ENCODE data around the gene SRP14.

The SRP14 gene

DNA sequence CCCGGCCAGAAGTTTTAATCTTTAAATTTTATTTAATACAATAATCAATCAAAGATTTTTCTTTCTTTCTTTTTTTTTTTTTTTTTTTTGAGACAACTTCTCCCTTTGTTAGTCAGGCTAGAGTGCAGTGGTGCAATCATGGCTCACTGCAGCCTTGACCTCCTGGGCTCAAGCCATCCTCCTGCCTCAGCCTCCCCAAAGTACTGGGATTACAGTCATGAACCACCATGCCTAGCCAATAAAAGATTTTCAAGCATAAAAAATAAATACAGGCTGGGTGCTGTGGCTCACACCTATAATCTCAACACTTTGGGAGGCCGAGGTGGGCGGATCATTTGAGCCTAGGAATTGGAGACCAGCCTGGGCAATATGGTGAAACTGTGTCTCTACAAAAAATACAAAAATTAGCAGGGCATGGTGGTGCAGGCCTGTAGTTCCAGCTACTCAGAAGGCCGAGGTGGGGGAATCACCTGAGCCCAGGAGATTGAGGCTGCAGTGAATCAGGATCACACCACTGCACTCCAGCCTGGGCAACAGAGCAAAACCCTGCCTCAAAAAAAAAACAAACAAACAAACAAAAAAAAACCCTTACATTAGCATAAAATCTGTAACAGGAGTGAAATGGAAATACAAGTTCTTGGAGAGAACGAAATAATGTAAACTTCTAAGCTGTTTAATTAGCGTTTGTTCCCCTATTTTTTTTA is 29.1 kb upstream of the SRP14 start:
- DNase-seq (ENCODE audit: low spot score), result no peak

DNA sequence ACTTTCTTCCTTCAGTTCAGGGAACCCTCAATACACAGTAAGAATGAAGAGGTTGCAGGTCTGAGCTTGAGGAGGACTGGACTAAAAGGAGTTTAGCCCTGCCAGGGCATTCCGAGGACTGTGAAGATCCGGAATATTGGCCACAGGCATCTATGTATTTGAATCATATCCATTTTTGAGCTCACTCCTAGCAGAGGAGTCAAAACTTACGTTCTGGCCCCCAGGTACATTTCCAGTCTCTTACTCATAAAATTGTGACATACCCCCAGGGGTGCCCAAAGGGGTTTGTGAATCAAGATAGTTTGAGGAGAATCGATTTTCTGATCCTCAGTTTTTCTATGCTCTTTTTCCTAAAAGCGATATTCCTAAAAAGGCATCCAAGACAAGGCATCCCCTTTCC is 27.6 kb upstream of the SRP14 start:
- DNase-seq (ENCODE audit: low spot score), result no peak

DNA sequence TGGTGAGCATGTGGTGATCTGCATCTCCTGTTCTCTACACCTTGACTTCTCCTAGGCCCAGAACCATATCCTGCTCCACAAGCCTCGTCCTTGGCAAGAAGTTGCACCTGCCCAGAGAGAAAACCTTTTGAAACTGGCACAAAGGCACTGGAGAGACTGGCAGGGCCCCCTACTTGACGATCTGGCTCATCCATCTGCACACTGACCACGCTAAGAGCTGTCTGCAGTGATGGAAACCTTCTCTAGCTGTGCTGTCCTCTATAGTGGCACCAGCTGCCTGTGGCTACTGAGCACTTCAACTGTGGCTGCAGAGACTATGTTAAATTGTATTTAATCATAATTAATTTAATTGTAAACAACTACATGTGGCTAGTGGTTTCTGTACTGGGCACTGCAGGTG is 26.2 kb upstream of the SRP14 start:
- no peak for DNase-seq (ENCODE audit: low spot score)

DNA sequence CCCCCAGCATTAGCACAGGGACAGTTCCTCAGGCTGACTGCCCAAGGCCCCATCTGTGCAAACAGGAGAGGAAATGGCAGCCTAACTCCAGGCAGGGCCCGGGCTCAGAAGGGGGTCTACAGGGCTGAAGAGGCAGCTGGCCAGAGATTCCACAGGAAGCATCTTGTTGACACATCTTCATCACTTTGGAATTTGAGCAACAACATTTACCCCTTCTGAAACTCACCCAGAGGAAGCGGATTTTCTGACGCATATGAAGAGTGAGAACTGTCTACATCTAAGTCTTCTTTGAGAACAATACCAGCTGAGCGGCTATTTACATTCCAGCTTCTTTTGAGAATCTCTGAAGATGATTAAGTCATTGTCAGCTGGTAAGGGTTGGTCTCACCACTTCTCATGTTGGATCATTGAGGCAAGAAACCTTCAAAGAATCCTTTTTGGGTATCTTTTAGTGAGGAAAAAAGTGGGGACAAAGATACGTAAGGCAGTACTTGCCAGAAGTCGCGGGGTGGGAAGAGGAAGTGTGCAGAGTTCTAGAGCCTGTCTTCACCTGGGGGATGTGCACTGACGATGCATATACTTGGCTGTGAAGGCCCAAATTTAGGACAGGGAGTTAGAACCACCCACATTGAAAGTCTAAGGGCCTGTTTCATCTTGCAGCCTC is 25.4 kb upstream of the SRP14 start:
- no peak for DNase-seq (ENCODE audit: low spot score)

DNA sequence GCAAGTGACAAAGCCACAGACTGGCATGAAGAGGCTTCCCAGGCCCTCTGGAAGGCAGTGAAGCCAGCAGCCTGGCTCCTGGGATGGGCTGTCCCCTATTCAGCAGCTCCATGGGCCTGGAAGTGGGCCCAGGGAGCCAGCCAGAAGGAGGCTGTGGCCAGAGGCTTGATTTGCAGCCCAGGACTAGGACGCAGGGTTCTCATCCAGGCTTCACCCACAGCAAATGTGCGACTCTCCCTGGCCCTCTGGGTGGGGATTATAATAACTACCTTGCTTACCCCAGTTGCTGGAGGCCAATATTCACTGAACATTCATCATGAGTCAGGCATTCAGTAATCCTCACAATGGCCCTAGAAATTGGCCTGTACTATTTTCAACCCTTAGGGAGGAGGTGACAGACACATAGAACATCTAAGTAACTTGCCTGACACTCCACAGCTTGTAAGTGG is 24.6 kb upstream of the SRP14 start:
- no peak for DNase-seq (ENCODE audit: low spot score)

DNA sequence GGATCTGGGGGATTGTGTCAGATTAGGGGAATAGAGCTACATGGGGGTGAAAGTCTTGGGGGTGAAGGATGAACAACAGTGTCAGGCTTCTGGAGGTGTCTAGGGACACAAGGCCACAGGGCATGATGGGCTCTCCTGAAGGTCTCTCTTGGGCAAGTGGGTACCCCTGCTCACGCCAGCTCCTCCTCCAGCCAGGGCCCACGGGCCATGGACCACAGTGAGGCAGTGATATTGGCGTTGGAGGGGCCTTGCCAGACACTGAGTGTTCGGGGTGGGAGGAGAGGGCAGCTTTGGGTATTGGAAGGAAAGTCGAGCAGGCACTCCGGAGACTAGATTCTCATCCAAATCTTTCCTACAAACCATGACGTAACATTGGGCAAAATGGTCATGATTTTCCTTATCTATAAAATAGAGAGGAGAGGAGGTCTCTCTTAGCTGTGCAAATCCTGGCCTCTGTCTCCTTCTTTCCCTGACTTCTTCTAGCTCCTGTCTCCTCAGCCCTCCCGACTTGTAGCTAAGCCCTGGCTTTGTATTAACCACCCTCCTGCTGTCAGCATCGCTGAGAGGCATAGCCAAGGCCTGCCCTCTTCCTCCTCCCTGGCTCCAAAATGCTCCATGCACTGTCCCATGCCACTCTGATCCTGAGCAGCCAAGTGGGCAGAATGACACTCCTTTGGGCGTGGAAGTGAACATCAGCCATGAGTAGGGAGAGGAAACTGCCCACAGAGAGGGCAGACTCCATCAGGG is 24.0 kb upstream of the SRP14 start:
- DNase-seq (ENCODE audit: low spot score), result no peak

DNA sequence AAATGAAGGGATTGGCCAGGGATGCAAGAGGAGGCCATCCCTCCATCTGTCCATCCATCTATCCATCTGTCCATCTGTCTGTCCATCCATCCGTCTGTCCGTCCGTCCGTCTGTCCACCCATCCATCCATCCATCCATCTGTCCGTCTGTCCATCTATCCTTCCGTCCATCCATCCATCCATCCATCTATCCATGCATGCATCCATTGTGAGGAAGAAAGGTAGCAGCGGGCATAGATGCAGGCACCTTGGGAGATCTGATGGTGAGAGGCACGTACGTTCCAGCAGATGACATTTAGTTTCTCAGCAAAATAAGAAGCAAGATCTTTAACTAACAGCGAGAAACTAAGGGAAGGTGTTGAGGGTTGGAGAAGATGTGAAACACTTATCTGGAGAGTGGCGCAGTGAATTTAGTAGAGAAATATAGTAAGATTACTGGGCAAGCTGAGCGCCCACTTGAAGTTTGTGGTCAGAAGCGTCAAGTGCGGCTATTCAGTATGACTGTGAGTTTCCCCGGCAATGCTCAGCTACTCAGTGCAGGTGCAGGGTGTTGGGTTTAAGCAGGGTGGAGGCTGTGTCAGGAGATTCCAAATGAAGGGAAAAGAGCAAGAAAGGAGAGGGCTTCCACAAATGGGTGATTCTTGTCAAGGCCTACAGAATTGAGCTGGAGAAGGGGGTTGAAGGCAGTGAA is 22.4 kb upstream of the SRP14 start:
- no peak for DNase-seq (ENCODE audit: low spot score)

DNA sequence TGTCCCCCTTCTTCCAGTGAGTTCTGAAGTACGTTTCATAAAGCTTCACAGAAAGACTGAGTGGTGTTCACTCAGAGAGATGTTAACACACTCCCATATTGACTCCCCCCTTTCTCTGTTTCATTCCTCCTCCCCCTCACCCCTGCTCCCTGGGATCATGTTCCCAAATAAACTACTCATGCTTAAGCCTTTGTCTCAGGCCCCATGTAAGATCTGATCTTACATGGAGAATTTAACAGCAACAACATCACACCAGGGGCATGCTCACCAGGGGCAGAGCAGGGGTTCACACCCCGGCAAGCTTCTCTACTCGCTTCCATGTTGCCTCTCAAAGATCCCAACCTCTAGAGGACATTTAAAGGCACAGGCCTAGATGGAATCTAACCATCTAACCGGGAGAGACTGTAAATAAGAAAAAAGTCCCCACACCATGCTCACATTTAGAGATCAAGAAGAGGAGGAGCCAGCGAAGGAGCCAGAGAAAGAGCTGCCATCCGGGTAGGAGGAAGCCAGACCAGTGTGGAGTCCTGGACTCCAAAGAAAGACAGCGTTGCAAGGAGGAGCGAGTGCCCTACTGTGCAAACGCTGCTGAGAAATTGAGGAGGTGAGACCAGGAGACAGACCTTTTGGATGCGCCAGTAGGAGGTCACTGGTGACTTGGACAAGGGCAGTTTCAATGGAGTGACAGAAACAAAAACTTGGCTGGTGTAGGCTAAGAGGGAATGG is 21.4 kb upstream of the SRP14 start:
- no peak for DNase-seq (ENCODE audit: low spot score)

DNA sequence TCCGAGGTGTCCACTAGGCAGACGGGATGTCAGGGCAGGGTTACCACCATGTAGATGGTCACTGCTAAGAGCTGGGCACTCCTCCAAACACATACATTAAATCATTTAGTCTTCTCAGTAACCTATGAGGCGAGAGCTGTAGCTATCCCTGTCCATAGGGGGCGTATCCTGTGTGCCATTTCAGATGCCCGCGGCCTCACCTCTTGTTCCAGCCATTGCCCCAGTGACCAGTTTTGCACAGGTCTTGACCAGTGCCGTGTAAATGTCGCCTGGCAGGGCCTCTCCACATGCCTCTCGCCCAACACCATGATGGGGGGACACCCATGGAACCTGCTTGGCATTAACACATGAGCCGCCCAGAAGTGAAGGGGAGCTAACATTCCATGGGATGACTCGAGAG is 20.8 kb upstream of the SRP14 start:
- no peak for DNase-seq (ENCODE audit: low spot score)

DNA sequence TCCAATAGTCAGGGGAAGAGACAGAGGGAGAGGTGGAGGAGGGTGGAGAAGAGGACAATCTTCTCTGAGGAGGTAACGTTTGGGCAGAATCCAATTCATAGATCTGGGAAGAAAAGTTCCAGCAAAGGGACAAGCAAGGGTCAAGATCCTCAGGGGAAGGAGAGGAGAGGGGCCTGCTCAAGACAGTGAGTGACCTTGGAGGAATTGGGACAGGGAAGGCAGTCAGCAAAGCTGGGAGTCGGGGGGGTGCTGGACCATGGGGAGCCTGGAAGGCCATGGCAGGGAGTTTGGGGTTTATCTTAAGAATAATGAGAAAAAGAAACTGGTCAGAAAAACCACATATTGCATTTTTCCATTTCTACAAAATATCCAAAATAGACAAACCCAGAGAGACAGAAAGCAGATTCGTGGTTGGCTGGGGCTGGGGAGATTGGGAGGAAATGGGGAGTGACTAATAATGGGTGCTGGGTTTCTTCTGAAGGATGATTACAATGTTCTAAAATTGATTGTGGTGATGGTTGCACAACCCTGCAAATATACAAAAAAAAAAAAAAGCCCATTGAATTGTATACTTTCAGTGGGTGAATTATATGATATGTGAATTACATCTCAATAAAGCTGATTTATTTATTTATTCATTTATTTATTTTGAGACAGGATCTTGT is 19.6 kb upstream of the SRP14 start:
- DNase-seq (ENCODE audit: low spot score), result no peak

DNA sequence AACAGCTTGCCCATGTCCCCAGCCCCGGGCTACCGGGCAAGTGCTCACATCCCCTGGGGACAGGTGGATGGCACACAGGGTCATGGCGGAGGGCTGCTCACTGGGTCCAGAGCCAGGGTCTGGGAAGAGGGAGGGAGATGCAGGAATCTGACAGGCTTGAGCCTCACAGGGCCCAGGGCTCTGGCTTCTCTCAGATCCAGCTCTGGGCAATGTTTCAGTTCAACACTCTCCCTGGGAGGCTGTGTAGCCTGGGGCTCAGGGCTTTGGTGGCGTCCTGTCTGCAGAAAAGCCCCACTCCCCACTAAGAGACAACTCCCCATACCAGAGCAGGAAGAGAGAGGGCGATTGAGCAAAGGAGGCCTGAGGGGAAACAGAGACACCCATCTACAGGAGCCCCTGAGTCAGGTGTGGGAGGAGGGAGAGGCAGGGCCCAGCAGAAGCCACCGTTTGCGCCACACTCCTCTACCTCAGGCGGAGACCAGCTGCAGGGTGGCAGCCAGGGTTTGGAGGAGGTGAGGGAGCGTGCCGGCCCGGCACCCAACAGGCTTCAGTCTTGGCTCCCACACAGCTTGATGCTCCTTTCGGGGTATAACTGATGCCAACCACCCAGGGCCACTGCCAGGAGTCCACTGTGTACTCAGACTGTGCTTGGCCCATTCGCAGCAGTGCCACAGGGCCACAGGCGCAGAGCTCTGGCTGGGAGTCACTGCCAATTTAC is 16.8 kb upstream of the SRP14 start:
- DNase-seq (ENCODE audit: low spot score), result no peak

DNA sequence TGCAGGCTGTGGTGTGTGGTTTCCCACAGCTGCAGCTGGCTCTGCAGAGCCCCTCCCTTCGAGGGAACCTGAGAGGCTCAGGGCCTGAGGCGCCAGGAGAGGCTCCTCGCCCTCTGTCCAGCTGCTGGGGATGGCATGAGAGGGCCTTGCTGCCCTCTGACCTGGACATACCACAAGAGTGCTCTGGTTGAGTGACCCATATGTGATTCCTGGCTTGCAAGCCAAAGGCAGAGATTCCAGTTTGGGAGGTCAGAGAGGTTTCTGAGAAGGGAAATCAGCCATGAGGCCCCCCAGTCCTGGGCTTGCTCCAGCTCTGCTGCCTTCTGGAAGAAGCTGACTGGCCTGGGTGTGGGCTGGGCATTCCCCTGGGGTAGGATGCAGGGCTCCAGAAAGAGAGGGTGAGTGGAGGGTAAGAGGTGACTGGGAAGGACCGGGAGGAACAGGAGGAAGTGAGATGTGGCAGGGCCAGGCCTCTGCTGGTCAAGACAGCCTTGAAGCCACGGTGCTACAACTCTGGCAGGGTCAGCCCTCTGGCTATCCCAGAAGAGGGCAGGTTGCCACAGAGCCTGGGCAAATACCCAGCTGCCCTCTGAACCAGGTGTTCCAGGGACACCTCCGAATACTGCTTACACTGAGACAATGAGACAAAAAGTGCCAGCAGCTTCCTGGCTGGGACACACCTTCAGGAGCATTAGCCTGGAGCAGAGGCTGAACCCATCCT is 16.0 kb upstream of the SRP14 start:
- no peak for DNase-seq (ENCODE audit: low spot score)

DNA sequence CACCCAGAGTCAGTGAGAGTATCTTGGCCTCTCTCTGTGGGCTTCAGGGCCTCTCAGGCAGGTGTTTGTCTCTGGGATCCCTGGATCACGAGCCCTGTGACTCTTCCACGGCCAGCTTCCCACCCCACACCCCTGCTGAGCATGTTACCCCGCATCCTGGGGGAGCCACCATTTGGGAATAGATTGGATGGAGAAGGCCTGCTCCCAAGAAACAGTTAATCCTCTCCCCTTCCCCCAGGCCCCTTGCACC is 15.5 kb upstream of the SRP14 start:
- no peak for DNase-seq (ENCODE audit: low spot score)

DNA sequence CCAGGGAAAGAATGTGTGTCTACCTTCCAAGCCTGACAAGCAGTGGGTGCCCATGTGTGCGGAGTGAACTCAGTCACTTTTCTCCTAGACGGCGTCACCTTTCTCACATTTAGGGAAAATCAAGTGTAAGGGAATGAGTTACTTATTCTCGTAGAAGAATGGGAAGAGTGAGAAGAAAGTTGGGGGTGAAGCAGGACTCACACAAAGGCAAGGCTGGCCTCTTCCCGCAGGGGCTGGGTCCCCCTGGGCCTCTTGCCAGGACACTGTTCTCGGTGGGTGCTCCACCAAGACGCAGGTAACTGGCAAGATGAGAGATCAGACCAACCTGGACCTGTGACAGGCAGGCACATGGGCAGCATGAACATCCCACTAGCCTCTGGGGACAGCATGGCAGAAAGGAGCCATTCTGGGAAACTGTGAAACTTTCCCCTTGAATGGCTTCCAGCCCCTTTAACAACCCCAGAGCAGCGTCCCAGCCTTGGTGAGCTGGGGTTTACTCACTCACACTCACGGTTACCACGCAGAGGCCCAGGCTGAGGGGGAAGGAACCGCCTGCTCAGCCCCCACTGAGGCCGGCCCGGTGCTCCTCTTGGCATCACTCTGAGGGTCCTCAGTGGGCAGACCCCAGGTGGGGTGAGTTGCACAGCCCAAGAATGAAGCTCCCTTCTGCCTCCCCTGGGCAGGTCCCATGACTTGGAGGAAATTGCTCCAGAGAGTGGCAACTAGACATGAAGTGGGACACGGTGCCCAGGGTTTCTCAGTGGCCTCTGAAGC is 15.0 kb upstream of the SRP14 start:
- DNase-seq (ENCODE audit: low spot score), result no peak

DNA sequence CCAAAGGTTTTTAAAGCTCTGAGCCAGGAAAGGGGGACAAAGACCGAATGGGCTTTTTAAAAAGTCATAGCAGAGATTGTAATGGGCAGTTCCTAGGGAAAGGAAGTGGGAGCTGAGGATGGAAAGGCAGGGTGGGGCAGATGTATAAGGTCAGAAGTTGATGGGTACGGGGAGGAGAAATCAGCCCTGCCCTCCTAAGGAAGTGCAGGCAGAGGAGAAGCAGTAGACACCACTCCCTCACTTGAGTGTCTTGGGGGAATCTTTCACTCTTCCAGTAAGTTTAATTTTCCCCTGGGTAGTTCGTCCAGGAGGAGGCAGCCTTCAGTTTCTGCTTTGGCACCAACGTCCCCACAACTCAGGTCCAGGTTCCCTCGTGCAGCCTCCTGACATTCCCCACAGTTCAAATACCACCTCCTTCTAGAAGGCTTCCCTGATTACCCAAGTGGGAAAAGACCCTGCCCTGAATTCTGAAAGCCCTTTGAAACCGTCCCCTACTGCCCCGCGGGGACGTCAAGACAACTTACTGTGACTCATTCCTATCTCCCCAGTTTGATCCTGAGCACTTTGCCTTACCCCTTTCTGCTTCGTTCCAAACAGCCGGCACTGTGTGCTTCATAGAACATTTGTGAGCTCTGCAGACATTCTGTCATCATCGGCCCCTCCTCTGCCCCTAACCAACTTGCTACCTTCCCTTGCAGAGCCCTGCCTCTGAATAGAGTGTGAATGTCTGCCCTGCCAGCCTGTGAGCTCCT is 14.3 kb upstream of the SRP14 start:
- no peak for DNase-seq (ENCODE audit: low spot score)

DNA sequence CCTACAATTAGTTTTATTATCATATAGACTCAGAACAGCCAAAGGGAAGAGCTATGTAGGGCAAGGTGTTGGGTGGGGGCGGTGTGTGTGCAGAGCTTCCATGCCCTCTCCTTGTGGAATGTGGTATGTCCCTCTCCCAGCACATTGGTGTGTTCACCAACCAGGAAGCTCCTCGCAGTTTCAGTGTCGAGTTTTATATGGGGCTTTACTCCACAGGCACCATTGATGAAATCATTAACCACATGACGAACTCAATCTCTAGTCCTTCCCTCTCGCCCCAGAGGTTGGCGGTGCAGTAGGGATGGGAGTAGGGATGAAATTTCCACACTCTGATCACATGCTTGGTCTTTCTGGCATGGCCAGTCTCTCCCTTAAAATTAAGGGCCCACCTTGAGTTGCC is 13.6 kb upstream of the SRP14 start:
- no peak for DNase-seq (ENCODE audit: low spot score)

DNA sequence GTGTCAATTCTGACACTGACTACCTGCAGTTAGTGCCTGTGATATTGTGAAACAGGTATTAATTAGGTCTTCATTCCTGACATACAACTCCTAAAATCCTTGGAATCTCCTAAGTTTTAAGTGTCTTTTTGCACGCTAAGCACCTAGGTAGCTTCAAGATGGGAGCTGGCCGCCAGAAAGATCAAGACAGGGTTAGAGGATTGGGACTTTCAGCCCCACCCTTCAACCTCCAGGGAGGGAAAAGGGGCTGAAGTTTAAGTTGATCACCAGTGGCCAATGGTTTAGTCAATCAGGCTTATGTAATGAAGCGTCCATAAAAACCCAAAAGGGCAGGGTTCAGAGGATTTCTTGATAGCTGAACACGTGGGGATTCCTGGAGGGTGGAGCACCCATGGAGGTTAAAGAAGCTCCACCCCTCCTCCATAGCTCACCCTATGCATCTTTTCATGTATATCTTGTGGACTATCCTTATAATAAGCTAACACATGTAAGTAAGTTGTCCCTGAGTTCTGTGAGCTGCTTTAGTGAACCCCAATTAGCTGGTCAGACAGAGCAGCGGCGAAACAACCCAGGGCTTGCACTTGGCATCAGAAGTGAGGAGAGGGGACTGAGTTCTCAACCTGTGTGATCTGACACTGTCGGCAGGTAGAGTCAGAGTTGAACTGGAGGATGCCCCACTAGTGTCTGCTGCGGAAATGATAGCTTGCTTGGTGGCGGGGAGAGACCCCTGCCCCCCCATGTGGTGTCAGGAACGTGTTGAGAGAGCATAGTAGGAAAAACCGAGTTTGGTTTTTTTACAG is 12.8 kb upstream of the SRP14 start:
- DNase-seq (ENCODE audit: low spot score), result no peak
